Ishikawa (cell line): ENCODE data around the gene AGRP.
A peak's percentile ranks its signal among the peaks of the same experiment; 100 is the strongest.

Experiments
- CEBPB ChIP-seq: IDR thresholded peaks from 2 replicates; pipeline ENCODE4 v1.6.1; 2012
- CREB1 ChIP-seq: IDR thresholded peaks from 2 replicates; pipeline ENCODE4 v1.6.1; 2012; ENCODE audit warnings: low read depth
- EGR1 ChIP-seq: IDR thresholded peaks from 2 replicates; pipeline ENCODE4 v1.6.1; 2012
- EP300 ChIP-seq: IDR thresholded peaks from 2 replicates; pipeline ENCODE4 v1.6.1; 2012; ENCODE audit warnings: borderline replicate concordance
- FOXM1 ChIP-seq: IDR thresholded peaks from 2 replicates; pipeline ENCODE4 v1.6.1; 2012; ENCODE audit warnings: low read depth, borderline replicate concordance
- NFIC ChIP-seq: IDR thresholded peaks from 2 replicates; pipeline ENCODE4 v1.6.1; 2012
- RAD21 ChIP-seq: IDR thresholded peaks from 2 replicates; pipeline ENCODE4 v1.6.1; 2012; ENCODE audit warnings: low read depth
- TAF1 ChIP-seq: IDR thresholded peaks from 2 replicates; pipeline ENCODE4 v1.6.1; 2012; ENCODE audit warnings: low read depth, mild to moderate bottlenecking
- TCF12 ChIP-seq: IDR thresholded peaks from 2 replicates; pipeline ENCODE4 v1.6.1; 2012; ENCODE audit warnings: low read depth
- TEAD4 ChIP-seq: IDR thresholded peaks from 2 replicates; pipeline ENCODE4 v1.6.1; 2012
- YY1 ChIP-seq: IDR thresholded peaks from 2 replicates; pipeline ENCODE4 v1.6.1; 2012; ENCODE audit warnings: low read depth
- ZBTB7A ChIP-seq: IDR thresholded peaks from 2 replicates; pipeline ENCODE4 v1.6.1; 2012; ENCODE audit warnings: low read depth
- TF ChIP-seq, protein P1 (sequence below): IDR thresholded peaks from 2 replicates; pipeline ENCODE4 v1.6.1; 2012; ENCODE audit warnings: low read depth, mild to moderate bottlenecking
- TF ChIP-seq, protein P2 (sequence below): IDR thresholded peaks from 2 replicates; pipeline ENCODE4 v1.6.1; 2012
- TF ChIP-seq, protein P3 (sequence below): IDR thresholded peaks from 2 replicates; pipeline ENCODE4 v1.6.1; 2012

The AGRP gene

DNA sequence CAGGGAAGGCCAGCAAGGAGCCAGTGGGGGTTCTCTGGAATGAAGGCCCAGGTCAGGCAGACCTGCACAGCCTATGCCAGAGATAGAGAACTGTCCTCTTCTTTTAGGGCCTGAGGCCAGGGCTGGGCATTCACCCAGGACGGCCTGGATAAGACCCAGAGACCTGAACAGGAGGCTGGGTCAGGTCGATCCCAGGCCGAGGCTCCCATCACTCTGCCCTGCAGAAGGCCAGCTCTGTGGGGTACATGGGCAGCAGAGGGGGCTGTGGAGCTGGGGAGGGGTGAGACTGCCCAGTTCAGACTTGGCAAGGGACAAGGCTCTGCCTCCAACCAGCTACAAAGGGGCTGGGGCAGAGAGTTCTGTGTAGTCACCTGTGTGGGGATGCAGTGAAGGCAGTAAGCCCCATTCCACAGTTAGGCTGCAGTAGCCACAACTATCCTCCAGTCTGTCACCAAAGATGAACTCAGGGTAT is 37.9 kb downstream of the AGRP start:
- TF ChIP-seq, protein P1, sequence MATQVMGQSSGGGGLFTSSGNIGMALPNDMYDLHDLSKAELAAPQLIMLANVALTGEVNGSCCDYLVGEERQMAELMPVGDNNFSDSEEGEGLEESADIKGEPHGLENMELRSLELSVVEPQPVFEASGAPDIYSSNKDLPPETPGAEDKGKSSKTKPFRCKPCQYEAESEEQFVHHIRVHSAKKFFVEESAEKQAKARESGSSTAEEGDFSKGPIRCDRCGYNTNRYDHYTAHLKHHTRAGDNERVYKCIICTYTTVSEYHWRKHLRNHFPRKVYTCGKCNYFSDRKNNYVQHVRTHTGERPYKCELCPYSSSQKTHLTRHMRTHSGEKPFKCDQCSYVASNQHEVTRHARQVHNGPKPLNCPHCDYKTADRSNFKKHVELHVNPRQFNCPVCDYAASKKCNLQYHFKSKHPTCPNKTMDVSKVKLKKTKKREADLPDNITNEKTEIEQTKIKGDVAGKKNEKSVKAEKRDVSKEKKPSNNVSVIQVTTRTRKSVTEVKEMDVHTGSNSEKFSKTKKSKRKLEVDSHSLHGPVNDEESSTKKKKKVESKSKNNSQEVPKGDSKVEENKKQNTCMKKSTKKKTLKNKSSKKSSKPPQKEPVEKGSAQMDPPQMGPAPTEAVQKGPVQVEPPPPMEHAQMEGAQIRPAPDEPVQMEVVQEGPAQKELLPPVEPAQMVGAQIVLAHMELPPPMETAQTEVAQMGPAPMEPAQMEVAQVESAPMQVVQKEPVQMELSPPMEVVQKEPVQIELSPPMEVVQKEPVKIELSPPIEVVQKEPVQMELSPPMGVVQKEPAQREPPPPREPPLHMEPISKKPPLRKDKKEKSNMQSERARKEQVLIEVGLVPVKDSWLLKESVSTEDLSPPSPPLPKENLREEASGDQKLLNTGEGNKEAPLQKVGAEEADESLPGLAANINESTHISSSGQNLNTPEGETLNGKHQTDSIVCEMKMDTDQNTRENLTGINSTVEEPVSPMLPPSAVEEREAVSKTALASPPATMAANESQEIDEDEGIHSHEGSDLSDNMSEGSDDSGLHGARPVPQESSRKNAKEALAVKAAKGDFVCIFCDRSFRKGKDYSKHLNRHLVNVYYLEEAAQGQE: no peak
- TF ChIP-seq, protein P2, sequence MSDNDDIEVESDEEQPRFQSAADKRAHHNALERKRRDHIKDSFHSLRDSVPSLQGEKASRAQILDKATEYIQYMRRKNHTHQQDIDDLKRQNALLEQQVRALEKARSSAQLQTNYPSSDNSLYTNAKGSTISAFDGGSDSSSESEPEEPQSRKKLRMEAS: no peak
- TF ChIP-seq CEBPB: no peak
- no peak for TF ChIP-seq EGR1
- TF ChIP-seq FOXM1: no peak
- no peak for TF ChIP-seq TAF1
- TF ChIP-seq YY1: no peak
- no peak for TF ChIP-seq ZBTB7A
- TF ChIP-seq NFIC: no peak

DNA sequence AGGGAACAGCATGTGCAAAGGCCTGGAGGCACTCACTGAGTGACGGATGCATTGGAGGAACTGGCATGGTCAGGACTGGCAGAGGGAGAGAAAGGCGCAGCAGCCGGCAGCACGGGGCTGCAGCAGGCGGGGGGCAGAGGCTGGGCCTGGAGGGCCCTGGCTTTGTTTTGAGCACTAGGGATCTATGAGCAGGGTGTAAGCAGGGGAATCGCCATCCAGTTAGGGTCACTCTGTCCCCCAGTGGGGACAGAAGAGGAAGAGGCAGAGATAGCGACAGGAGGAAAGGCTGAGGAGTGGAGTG is 38.3 kb downstream of the AGRP start:
- no peak for TF ChIP-seq RAD21
- TF ChIP-seq EP300: no peak
- no peak for TF ChIP-seq YY1
- TF ChIP-seq TCF12: no peak
- TF ChIP-seq ZBTB7A: no peak
- TF ChIP-seq TEAD4: no peak
- no peak for TF ChIP-seq CREB1
- TF ChIP-seq, protein P3, sequence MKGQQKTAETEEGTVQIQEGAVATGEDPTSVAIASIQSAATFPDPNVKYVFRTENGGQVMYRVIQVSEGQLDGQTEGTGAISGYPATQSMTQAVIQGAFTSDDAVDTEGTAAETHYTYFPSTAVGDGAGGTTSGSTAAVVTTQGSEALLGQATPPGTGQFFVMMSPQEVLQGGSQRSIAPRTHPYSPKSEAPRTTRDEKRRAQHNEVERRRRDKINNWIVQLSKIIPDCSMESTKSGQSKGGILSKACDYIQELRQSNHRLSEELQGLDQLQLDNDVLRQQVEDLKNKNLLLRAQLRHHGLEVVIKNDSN: no peak
- no peak for TF ChIP-seq TAF1
- TF ChIP-seq, protein P2: no peak
- no peak for TF ChIP-seq FOXM1
- TF ChIP-seq CEBPB: no peak
- TF ChIP-seq, protein P1: no peak

DNA sequence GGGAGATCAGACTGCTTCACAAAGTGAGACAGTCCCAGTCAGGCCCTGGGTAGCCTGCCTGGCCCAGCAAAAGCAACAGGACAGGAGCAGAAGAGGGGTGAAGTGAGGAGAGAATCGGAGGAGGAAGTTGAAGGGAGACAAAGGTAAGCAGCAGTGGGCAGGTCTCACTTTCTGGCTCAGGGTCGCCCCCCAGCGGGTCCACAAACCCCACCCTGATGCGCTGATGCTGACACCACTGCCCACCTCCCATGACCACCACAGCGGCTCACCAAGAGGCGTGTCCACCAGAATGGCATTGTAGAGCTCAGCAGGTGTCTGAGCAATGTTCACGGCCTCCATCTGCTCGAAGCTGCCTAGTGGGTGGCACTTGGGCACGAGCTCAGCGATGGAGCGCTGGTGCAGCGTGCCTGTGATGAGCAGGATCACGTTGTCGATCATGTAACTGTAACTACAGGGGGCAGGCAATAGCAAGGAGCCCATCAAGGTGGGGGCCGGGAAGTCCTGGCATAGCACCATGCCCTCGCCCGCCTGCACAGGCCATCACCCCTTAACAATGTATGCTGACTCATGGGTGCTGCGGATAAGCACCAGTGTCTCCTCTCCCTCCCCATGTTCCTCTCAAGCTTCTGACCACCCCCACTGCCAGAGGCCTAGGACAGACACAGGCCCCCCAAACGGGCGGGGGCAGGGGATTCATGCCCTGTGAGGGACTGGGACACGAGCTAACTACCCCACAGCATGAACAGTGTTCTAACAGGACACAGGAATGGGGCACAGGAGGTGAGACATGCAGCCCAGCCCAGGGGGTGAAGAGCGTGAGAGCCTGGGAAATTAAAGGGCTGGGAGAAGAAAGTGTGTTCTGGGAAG is 38.9 kb downstream of the AGRP start:
- TF ChIP-seq CREB1 (no peak), NFIC (0 out of 2 replicates have a peak, but pooled peaks have one; percentile 26)
- TF ChIP-seq, protein P2: peak; percentile 56; the same call in 1 of the 2 replicates

DNA sequence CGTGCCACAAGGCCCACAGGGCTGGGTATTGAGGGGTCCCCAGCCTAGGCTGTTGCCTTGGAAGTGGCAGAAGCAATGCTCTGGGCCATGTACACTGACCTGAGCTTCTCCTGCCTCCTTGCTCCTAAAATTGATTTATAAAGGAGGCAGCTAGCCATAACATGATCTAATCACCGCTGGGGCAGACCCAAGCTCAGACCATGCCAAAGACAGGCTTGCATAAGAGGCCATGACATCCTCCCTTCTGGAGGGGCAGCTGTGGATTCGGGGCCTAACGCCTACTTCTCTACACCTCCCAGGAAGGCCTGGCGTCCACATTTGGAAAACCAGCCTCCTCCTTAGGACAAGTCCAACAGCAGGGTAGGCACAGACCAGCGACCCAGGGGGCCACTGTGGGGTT is 40.1 kb downstream of the AGRP start:
- TF ChIP-seq RAD21: no peak
- TF ChIP-seq FOXM1: no peak
- no peak for TF ChIP-seq EGR1

DNA sequence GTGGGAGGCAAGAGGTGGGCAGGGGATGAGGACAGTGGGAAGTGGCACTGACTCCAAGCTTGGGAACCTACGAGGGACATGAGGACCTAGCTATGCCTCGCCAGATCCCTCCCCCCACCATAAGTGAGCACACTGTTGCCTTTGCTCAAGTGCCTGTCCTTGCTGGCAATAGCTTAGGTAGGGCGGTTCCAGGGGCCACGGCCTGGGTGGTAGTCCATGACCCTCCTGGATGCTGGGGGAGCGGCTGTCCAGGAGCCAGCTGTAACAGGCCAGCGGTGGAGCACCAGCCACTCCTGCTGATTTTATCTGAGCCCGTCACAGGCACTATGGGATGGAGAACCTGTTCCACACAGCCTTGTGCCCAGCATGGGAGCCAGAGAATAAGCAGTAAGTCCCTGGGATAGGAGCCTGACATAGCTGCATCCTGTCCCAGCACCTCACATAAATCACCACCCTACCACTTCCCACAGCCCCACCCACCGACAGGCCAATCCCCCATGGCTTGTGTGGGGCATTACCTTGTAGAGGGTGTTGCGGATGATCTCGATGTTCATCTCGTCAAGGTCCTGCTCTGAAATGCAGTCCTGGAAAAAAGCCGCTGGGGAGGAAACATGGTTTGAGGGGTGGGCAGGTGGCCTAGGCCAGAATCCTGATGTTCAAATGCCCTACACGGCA is 40.6 kb downstream of the AGRP start:
- TF ChIP-seq EGR1 (no peak), YY1 (no peak), FOXM1 (no peak)

DNA sequence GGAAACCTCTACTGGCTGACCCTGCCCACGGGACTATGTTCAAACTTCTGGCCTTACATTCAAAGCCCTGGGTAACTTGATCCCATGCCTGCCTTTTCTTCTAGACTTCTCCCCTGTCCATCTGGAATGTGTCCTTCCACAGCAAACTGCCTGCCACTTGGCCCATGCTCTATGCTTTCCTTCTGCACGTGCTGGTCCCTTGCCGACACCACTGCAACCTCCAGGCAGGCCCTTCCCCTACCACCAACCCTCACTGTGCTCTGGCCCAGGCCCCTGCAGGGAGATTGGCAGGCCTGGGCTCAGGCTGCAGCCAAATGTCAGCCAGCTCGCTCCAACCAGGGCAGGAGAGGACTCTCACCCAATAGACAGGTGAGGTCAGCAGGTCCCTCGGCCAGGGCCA is 41.4 kb downstream of the AGRP start:
- no peak for TF ChIP-seq CEBPB
- no peak for TF ChIP-seq EGR1
- TF ChIP-seq RAD21: no peak
- no peak for TF ChIP-seq TEAD4
- no peak for TF ChIP-seq CREB1
- TF ChIP-seq, protein P2: peak; percentile 98
- TF ChIP-seq, protein P1: no peak
- TF ChIP-seq, protein P3: 0 out of 2 replicates have a peak, but pooled peaks have one; percentile 14
- no peak for TF ChIP-seq ZBTB7A
- 0 out of 2 replicates have a peak, but pooled peaks have one; percentile 3 for TF ChIP-seq EP300
- no peak for TF ChIP-seq FOXM1
- no peak for TF ChIP-seq TAF1
- TF ChIP-seq YY1: no peak
- TF ChIP-seq TCF12: no peak
- TF ChIP-seq NFIC: no peak
